HCT116 (cell line): ENCODE measurements around the gene HOXA11. TPM values are rescaled to one million over a fixed set of nuclear protein-coding genes. Genes with fewer than 3 reads are reported as not detected.
A peak's percentile ranks its signal among the peaks of the same experiment; 100 is the strongest.

ENCODE experiments used
- ATAC-seq: fragments of 200-7000 bp; cut with Tn5 transposase; 2 replicates; pipeline ENCODE4 v1.9.1; 2020; ENCODE audit warnings: mild to moderate bottlenecking, moderate library complexity
- BruUV-seq: library from RNA; stranded (reverse); fragments of 400-500 nt; replicated peaks from 2 replicates; lab custom pipeline; 2021; lab: Mats Ljungman, UMichigan
- CTCF ChIA-PET: fragments of 300-600 bp; sonication (Branson Sonifier 250); formaldehyde crosslinking; loops from one replicate; lab custom pipeline; 2021; ENCODE audit warnings: antibody characterized with exemption; lab: Charles Lee
- POLR2A ChIA-PET: fragments of 300-600, 350-600 bp; sonication (Branson Sonifier 250); formaldehyde crosslinking; loops from one replicate; lab custom pipeline; 2021; ENCODE audit warnings: antibody characterized with exemption; lab: Charles Lee
- RAD21 ChIA-PET, 2 experiments: fragments of 300-600 bp; sonication (Branson Sonifier 250); formaldehyde crosslinking; loops; one replicate each; lab custom pipeline; 2023; ENCODE audit warnings: low total read pairs in 2 of 2; ENCODE audit not compliant: uncharacterized antibody in 2 of 2, unreplicated experiment in 2 of 2, low non-redundant PET in 1 of 2; lab: Charles Lee
- DNase-seq: peaks from one replicate; pipeline ENCODE4 v3.0.0-alpha.2; 2010; ENCODE audit warnings: low read depth, low spot score
- H2AFZ ChIP-seq: fragments of 200-600 bp; shearing (Covaris generic), sonication (generic); 2 replicates; pipeline ENCODE4 v1.6.1; 2017; ENCODE audit warnings: low read depth, mixed run types, mixed read lengths, antibody characterized with exemption, low read length; ENCODE audit not compliant: poor library complexity, severe bottlenecking
- H3K27ac ChIP-seq: 2 replicates; pipeline ENCODE4 v1.5.1; 2012; ENCODE audit warnings: low read depth, low read length
- H3K27me3 ChIP-seq: fragments of 200-600 bp; sonication (generic); 2 replicates; pipeline ENCODE4 v1.6.1; 2016; ENCODE audit warnings: mixed run types, low read length, mixed read lengths; ENCODE audit not compliant: insufficient read depth
- H3K36me3 ChIP-seq, 2 experiments: fragments of 200-500 bp in 1 of 2; fragments of 200-600 bp in 1 of 2; sonication (Bioruptor generic) in 1 of 2; sonication (generic) in 1 of 2; 2 replicates each; pipeline versions ENCODE4 v1.5.1 to v1.6.1; 2014 to 2016; ENCODE audit warnings: low read length in 2 of 2, inconsistent platforms in 1 of 2, mixed read lengths in 1 of 2, mixed run types in 1 of 2; ENCODE audit not compliant: insufficient read depth in 2 of 2, control insufficient read depth in 1 of 2
- H3K4me1 ChIP-seq, 2 experiments: fragments of 200-600 bp in 1 of 2; sonication (generic) in 1 of 2; 2 replicates each; pipeline versions ENCODE4 v1.5.1 to v1.6.1; 2012 to 2017; ENCODE audit warnings: low read length in 2 of 2, inconsistent platforms in 1 of 2, mild to moderate bottlenecking in 1 of 2, mixed read lengths in 1 of 2, mixed run types in 1 of 2, moderate library complexity in 1 of 2; ENCODE audit not compliant: insufficient read depth in 2 of 2, control insufficient read depth in 1 of 2
- H3K4me2 ChIP-seq: fragments of 200-600 bp; sonication (generic); 2 replicates; pipeline ENCODE4 v1.6.1; 2017; ENCODE audit warnings: mixed run types, low read length, mixed read lengths
- H3K4me3 ChIP-seq, 2 experiments: fragments of 200-600 bp in 1 of 2; sonication (generic) in 1 of 2; replicated peaks in 1 of 2; 2 replicates each; pipeline ENCODE4 v1.5.1; 2011 to 2016; ENCODE audit warnings: low read length in 2 of 2, control low read depth in 1 of 2, low read depth in 1 of 2, mild to moderate bottlenecking in 1 of 2, mixed read lengths in 1 of 2, mixed run types in 1 of 2
- H3K79me2 ChIP-seq: fragments of 200-600 bp; sonication (generic); 2 replicates; pipeline ENCODE4 v1.6.1; 2017; ENCODE audit warnings: mild to moderate bottlenecking, mixed run types, low read length, moderate library complexity, mixed read lengths; ENCODE audit not compliant: insufficient read depth
- H3K9ac ChIP-seq: fragments of 200-600 bp; sonication (generic); 2 replicates; pipeline ENCODE4 v1.6.1; 2016; ENCODE audit warnings: low read length, mixed read lengths
- H3K9me2 ChIP-seq: fragments of 200-600 bp; sonication (generic), shearing (Covaris generic); 2 replicates; pipeline ENCODE4 v1.6.1; 2017; ENCODE audit warnings: mixed run types, mild to moderate bottlenecking, moderate library complexity; ENCODE audit not compliant: insufficient read depth
- H3K9me3 ChIP-seq, 2 experiments: fragments of 200-500 bp in 1 of 2; fragments of 200-600 bp in 1 of 2; sonication (Bioruptor generic) in 1 of 2; sonication (generic) in 1 of 2; 2 replicates each; pipeline ENCODE4 v1.6.1; 2014 to 2017; ENCODE audit warnings: low read length in 2 of 2, mixed read lengths in 2 of 2, inconsistent platforms in 1 of 2, low read depth in 1 of 2, mild to moderate bottlenecking in 1 of 2, mixed run types in 1 of 2, moderate library complexity in 1 of 2; ENCODE audit not compliant: control insufficient read depth in 1 of 2, insufficient read depth in 1 of 2
- H4K20me1 ChIP-seq: fragments of 200-600 bp; sonication (generic), shearing (Covaris generic); 2 replicates; pipeline ENCODE4 v1.6.1; 2017; ENCODE audit warnings: mixed run types, mild to moderate bottlenecking, moderate library complexity; ENCODE audit not compliant: insufficient read depth
- CEBPB ChIP-seq: IDR thresholded peaks from 2 replicates; pipeline ENCODE4 v1.6.1; 2012; ENCODE audit warnings: low read depth
- EGR1 ChIP-seq: IDR thresholded peaks from 2 replicates; pipeline ENCODE4 v1.6.1; 2012; ENCODE audit warnings: low read depth
- POLR2A ChIP-seq: IDR thresholded peaks from 2 replicates; pipeline ENCODE4 v1.7.0; 2011; ENCODE audit warnings: borderline replicate concordance; ENCODE audit not compliant: insufficient read depth, insufficient read length; ENCODE audit errors: extremely low read depth
- POLR2AphosphoS5 ChIP-seq: IDR thresholded peaks from 2 replicates; pipeline ENCODE4 v1.6.1; 2011; ENCODE audit warnings: mild to moderate bottlenecking, low read depth, low read length, moderate library complexity
- TCF7L2 ChIP-seq: IDR thresholded peaks from 2 replicates; pipeline ENCODE4 v1.7.0; 2011; ENCODE audit warnings: borderline replicate concordance, inconsistent platforms; ENCODE audit not compliant: insufficient read depth, insufficient read length; ENCODE audit errors: extremely low read depth
- YY1 ChIP-seq: IDR thresholded peaks from 2 replicates; pipeline ENCODE4 v1.6.1; 2011; ENCODE audit warnings: low read length, low read depth, moderate library complexity, mild to moderate bottlenecking; ENCODE audit not compliant: insufficient replicate concordance; ENCODE audit errors: extremely low read depth
- ZFX ChIP-seq: fragments of 450-650 bp; IDR thresholded peaks from 2 replicates; pipeline ENCODE4 v1.6.1; 2017
- intact Hi-C: fragments of 100-400 bp; cut with micrococcal nuclease; formaldehyde crosslinking; loops from 2 replicates; pipeline ENCODE4 v1.10.0; 2022
- total RNA-seq: library from RNA; stranded (reverse); gene quantifications from one replicate; pipeline ENCODE4 v1.2.1, GENCODE V29; 2021; ENCODE audit not compliant: unreplicated experiment

The HOXA11 gene
- total RNA-seq, 1 experiment from 2014 or later: 6.8 TPM

DNA sequence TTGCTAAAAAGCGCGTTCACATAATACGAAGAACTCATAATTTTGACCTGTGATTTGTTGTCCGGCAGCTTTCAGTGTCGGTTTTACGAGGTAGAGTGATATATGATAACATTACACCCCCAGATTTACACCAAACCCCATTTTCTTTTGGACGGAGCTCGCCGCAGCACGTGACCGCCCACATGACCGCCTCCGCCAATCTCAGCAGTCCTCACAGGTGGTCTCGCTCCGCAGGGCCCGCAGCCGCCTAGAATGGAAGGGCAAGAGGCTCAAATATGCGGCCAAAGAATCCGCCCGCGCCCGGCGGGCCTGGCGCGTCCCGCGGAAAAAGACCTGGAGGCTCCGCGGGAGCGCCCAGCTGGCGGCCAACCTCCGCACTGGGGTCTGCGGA is 28.5 kb downstream of the HOXA11 start, which contains the start of gene HOXA7:
TSS of gene HOXA7 (minus strand) at position 168 of the 391 bp plus-strand sequence. CDS start at position 38, 130 bp downstream.
- no peaks in the 10 kb centered on the region for H3K9me2 ChIP-seq
- TF ChIP-seq POLR2AphosphoS5: peak; percentile 59
- TF ChIP-seq CEBPB: no peak
- TF ChIP-seq TCF7L2: no peak
- TF ChIP-seq YY1: peak; percentile 77
- TF ChIP-seq ZFX: 0 out of 2 replicates have a peak, but pooled peaks have one; percentile 33
- DNase-seq: no peak
- RAD21 ChIA-PET: interaction anchor here in 1 of 2 experiments (0.5 kb wide), 1 partner anchor 145 kb away, joined by 4 read pairs; no protein-coding TSS in a partner anchor
- H3K27me3 ChIP-seq: no peaks in the 10 kb centered on the region
- H3K27ac ChIP-seq: peak within 1 kb of the TSS; percentile 91
- peak within 1 kb of the TSS; percentile 93 for H2AFZ ChIP-seq
- H3K36me3 ChIP-seq: no peaks in the 10 kb centered on the region
- no peaks in the 10 kb centered on the region for H3K9me3 ChIP-seq
- H3K4me2 ChIP-seq: peak within 1 kb of the TSS; percentile 100
- H3K9ac ChIP-seq: peak within 1 kb of the TSS; percentile 94
- peaks cover 15% of the 10 kb centered on the region for H3K79me2 ChIP-seq
- CTCF ChIA-PET: interaction anchor here (1.0 to 2.0 kb wide), 3 partner anchors 10 to 1264 kb away, joined by 3 to 12 read pairs (median 4); no protein-coding TSS in a partner anchor
- peak; percentile 53 for ATAC-seq
- intact Hi-C loops: no loop called here
- peaks cover 14 to 54% of the 10 kb centered on the region in 2 experiments for H3K4me1 ChIP-seq
- POLR2A ChIA-PET: interaction anchor here (0.7 to 2.0 kb wide), 2 partner anchors 12 to 937 kb away, joined by 3 to 5 read pairs; no protein-coding TSS in a partner anchor
- peak within 1 kb of the TSS; percentile 70 to 88 for H3K4me3 ChIP-seq
- no peaks in the 10 kb centered on the region for H4K20me1 ChIP-seq
- BruUV-seq: no TSS peak

DNA sequence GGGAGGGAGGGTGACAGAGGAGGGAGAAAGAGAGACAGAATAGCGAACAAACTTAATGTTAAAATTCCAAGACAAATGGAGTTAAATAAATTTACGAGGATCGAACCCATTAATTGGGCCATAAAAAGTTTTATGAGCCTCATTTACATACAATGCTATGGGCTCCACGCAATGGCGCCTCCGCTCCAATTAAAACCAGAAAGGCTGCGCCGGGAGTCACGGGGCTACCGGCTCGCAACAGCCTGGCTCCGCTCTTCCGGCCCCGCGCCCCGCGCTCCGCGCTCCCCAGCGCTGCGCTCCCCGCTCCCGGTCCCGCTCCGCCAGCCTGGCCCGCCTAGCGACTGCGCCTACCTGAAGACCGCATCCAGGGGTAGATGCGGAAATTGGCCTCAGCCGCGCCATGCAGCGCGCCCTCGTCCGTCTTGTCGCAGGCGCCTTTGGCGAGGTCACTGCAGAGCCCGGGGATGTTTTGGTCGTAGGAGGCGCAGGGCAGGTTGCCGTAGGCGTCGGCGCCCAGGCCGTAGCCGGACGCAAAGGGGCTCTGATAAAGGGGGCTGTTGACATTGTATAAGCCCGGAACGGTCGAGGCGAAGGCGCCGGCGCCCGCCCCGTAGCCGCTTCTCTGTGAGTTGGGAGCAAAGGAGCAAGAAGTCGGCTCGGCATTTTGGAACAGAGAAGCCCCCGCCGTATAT is 29.1 kb downstream of the HOXA11 start:
- Histone ChIP-seq H2AFZ (peak overlapping the region; percentile 93), H3K4me2 (peak overlapping the region; percentile 100), H3K36me3 (no peaks in the 10 kb centered on the region), H3K9ac (peak overlapping the region; percentile 94), H3K4me3 (peak overlapping the region; percentile 70 to 88), H3K27ac (peak overlapping the region; percentile 91), H4K20me1 (no peaks in the 10 kb centered on the region), H3K9me3 (no peaks in the 10 kb centered on the region), H3K4me1 (peaks cover 15 to 54% of the 10 kb centered on the region in 2 experiments), H3K27me3 (no peaks in the 10 kb centered on the region), H3K9me2 (no peaks in the 10 kb centered on the region), H3K79me2 (peaks cover 21% of the 10 kb centered on the region)
- ChIA-PET POLR2A (interaction anchor here (2.0 kb wide), 1 partner anchor 12 kb away, joined by 5 read pairs; no protein-coding TSS in a partner anchor), RAD21 (no interaction called here), CTCF (interaction anchor here (1.0 to 2.0 kb wide), 3 partner anchors 10 to 1264 kb away, joined by 3 to 12 read pairs (median 4); no protein-coding TSS in a partner anchor)
- DNase-seq (no peak), ATAC-seq (peak; percentile 31)
- TF ChIP-seq ZFX (peak; percentile 19; the same call in 1 of the 2 replicates), CEBPB (no peak), TCF7L2 (no peak), POLR2A (peak; percentile 47), EGR1 (no peak), POLR2AphosphoS5 (peak; percentile 20; the same call in 1 of the 2 replicates), YY1 (peak; percentile 65)
- TSS peak; percentile 66 for BruUV-seq
- intact Hi-C loops: no loop called here
